GM23338 (cell line): ENCODE results near the gene MRPL37. TPM values are rescaled to one million over a fixed set of nuclear protein-coding genes. Genes with fewer than 3 reads are reported as not detected.
A peak's percentile ranks its signal among the peaks of the same experiment; 100 is the strongest.

Experiments used
- ATAC-seq: fragments of 200-7000 bp; cut with Tn5 transposase; 3 replicates; pipeline ENCODE4 v1.9.1; 2020
- DNase-seq: peaks from one replicate; pipeline ENCODE4 v3.0.0-alpha.2; 2015; ENCODE audit warnings: low spot score
- H2AFZ ChIP-seq: fragments of 200-600 bp; sonication (generic); 2 replicates; pipeline ENCODE4 v1.8.0; 2016; ENCODE audit warnings: antibody characterized with exemption, mild to moderate bottlenecking, moderate library complexity
- H3F3A ChIP-seq: fragments of 200-600 bp; sonication (generic); replicated peaks from 2 replicates; pipeline ENCODE4 v1.8.0; 2017; ENCODE audit warnings: antibody characterized with exemption, mixed run types, low read depth
- H3K27ac ChIP-seq: fragments of 200-600 bp; sonication (generic); 2 replicates; pipeline ENCODE4 v1.6.1; 2016; ENCODE audit warnings: low read depth
- H3K27me3 ChIP-seq: fragments of 200-600 bp; sonication (generic); 2 replicates; pipeline ENCODE4 v1.8.0; 2016; ENCODE audit warnings: mild to moderate bottlenecking, mixed run types, moderate library complexity; ENCODE audit not compliant: insufficient read depth
- H3K36me3 ChIP-seq: fragments of 200-600 bp; sonication (generic); 2 replicates; pipeline ENCODE4 v1.8.0; 2016; ENCODE audit warnings: mild to moderate bottlenecking; ENCODE audit not compliant: insufficient read depth
- H3K4me1 ChIP-seq: fragments of 200-600 bp; sonication (generic); 2 replicates; pipeline ENCODE4 v1.8.0; 2016; ENCODE audit warnings: mild to moderate bottlenecking, moderate library complexity; ENCODE audit not compliant: insufficient read depth
- H3K4me2 ChIP-seq: fragments of 200-600 bp; sonication (generic); 2 replicates; pipeline ENCODE4 v1.7.1; 2017; ENCODE audit warnings: mixed run types
- H3K4me3 ChIP-seq: fragments of 200-600 bp; sonication (generic); 2 replicates; pipeline ENCODE4 v1.6.1; 2016; ENCODE audit warnings: mixed run types
- H3K79me2 ChIP-seq: fragments of 200-600 bp; sonication (generic); replicated peaks from 2 replicates; pipeline ENCODE4 v1.8.0; 2017; ENCODE audit warnings: mild to moderate bottlenecking; ENCODE audit not compliant: insufficient read depth
- H3K9me2 ChIP-seq: fragments of 200-600 bp; sonication (generic); 2 replicates; pipeline ENCODE4 v1.8.0; 2017; ENCODE audit not compliant: insufficient read depth
- H4K20me1 ChIP-seq: fragments of 200-600 bp; sonication (generic); replicated peaks from 2 replicates; pipeline ENCODE4 v1.8.0; 2017; ENCODE audit warnings: mild to moderate bottlenecking; ENCODE audit not compliant: insufficient read depth
- H3K27ac Mint-ChIP-seq: 2 replicates; pipeline ENCODE4 v1.8.0; 2020; ENCODE audit warnings: inconsistent platforms, mild to moderate bottlenecking, moderate library complexity, mixed read lengths
- H3K27me3 Mint-ChIP-seq: 3 replicates; pipeline ENCODE4 v1.8.0; 2022; ENCODE audit warnings: low read depth, mild to moderate bottlenecking, moderate library complexity, mixed read lengths, inconsistent platforms; ENCODE audit not compliant: insufficient read depth, poor library complexity
- H3K36me3 Mint-ChIP-seq: 3 replicates; pipeline ENCODE4 v1.8.0; 2021; ENCODE audit warnings: low read depth, mild to moderate bottlenecking, inconsistent platforms, moderate library complexity, mixed read lengths
- H3K4me1 Mint-ChIP-seq: 3 replicates; pipeline ENCODE4 v1.8.0; 2020; ENCODE audit warnings: mild to moderate bottlenecking, inconsistent platforms, mixed read lengths
- H3K4me3 Mint-ChIP-seq: 3 replicates; pipeline ENCODE4 v1.8.0; 2021; ENCODE audit warnings: moderate library complexity, mild to moderate bottlenecking, inconsistent platforms, mixed read lengths
- H3K9me3 Mint-ChIP-seq: 3 replicates; pipeline ENCODE4 v1.8.0; 2020; ENCODE audit warnings: moderate library complexity, mild to moderate bottlenecking, inconsistent platforms, mixed read lengths
- CREB1 ChIP-seq: fragments of 250-450 bp; sonication (Bioruptor Pico); IDR thresholded peaks from 2 replicates; pipeline ENCODE4 v1.5.0; 2020; ENCODE audit warnings: low read depth, mild to moderate bottlenecking, moderate library complexity
- CTCF ChIP-seq, 2 experiments: fragments of 200-600 bp in 1 of 2; sonication (generic) in 1 of 2; conservative IDR thresholded peaks; 2 replicates each; pipeline versions ENCODE4 v1.5.1 to v1.6.1; 2016 to 2017; ENCODE audit warnings: antibody characterized with exemption in 2 of 2, low read depth in 2 of 2, mild to moderate bottlenecking in 2 of 2, moderate library complexity in 1 of 2
- ETS1 ChIP-seq: IDR thresholded peaks from 2 replicates; pipeline ENCODE4 v1.6.1; 2016; ENCODE audit warnings: antibody characterized with exemption
- EZH2 ChIP-seq: fragments of 200-600 bp; sonication (generic); IDR thresholded peaks from one replicate; pipeline ENCODE4 v1.8.0; 2017; ENCODE audit warnings: antibody characterized with exemption, mild to moderate bottlenecking, low read depth; ENCODE audit not compliant: unreplicated experiment
- EZH2phosphoT487 ChIP-seq: fragments of 200-600 bp; sonication (generic); IDR thresholded peaks from one replicate; pipeline ENCODE4 v1.8.1; 2018; ENCODE audit warnings: antibody characterized with exemption; ENCODE audit not compliant: unreplicated experiment
- JUNB ChIP-seq: IDR thresholded peaks from one replicate; pipeline ENCODE4 v1.6.1; 2016; ENCODE audit warnings: antibody characterized with exemption; ENCODE audit not compliant: unreplicated experiment
- NANOG ChIP-seq: IDR thresholded peaks from 2 replicates; pipeline ENCODE4 v1.6.1; 2016; ENCODE audit warnings: antibody characterized with exemption, borderline replicate concordance
- POLR2AphosphoS5 ChIP-seq: IDR thresholded peaks from 2 replicates; pipeline ENCODE4 v1.6.1; 2016; ENCODE audit warnings: antibody characterized with exemption, low read depth
- REST ChIP-seq: IDR thresholded peaks from one replicate; pipeline ENCODE4 v1.6.1; 2018; ENCODE audit warnings: antibody characterized with exemption; ENCODE audit not compliant: unreplicated experiment
- STAT1 ChIP-seq: IDR thresholded peaks from one replicate; pipeline ENCODE4 v1.6.1; 2016; ENCODE audit warnings: antibody characterized with exemption; ENCODE audit not compliant: unreplicated experiment
- ZNF114 ChIP-seq: fragments of 250-450 bp; sonication (Bioruptor Pico); IDR thresholded peaks from 2 replicates; pipeline ENCODE4 v1.5.0; 2020; ENCODE audit warnings: mild to moderate bottlenecking, moderate library complexity
- ZNF331 ChIP-seq: fragments of 250-450 bp; sonication (Bioruptor Pico); IDR thresholded peaks from 2 replicates; pipeline ENCODE4 v1.5.0; 2020; ENCODE audit warnings: low read depth, mild to moderate bottlenecking, moderate library complexity
- ZNF462 ChIP-seq: fragments of 250-450 bp; sonication (Bioruptor Pico); IDR thresholded peaks from 2 replicates; pipeline ENCODE4 v1.5.0; 2020; ENCODE audit warnings: mild to moderate bottlenecking, moderate library complexity
- polyA plus RNA-seq: library from polyadenylated mRNA; unstranded; fragments of >200 nt; fragmentation: Nextera tagmentation; extraction: Ambion mirVana; gene quantifications from 2 replicates; pipeline ENCODE4 v1.2.1, GENCODE V29; 2016
- total RNA-seq: library from RNA; depleted of rRNA; stranded (reverse); fragments of >200 nt; shearing (Covaris generic); gene quantifications from 2 replicates; pipeline ENCODE4 v1.2.3, GENCODE V29; 2014

The MRPL37 gene
- total and polyA plus RNA-seq, 2 experiments from 2014 or later: 130 to 155 TPM

- H3K27ac ChIP-seq: 0 out of 2 replicates have a peak overlapping the region, but pooled peaks have one; percentile 32
- ATAC-seq (no peak), DNase-seq (no peak)
- no peaks in the 10 kb centered on the region; the same call in 1 of the 2 replicates for H3K4me1 ChIP-seq
- no peak overlapping the region for H3K4me3 Mint-ChIP-seq
- peaks cover 14% of the 10 kb centered on the region for H4K20me1 ChIP-seq
- H3K4me1 Mint-ChIP-seq: peaks cover 43% of the 10 kb centered on the region
- peaks cover 22% of the 10 kb centered on the region for H3K36me3 Mint-ChIP-seq
- H3K27me3 Mint-ChIP-seq: peaks cover 25% of the 10 kb centered on the region
- no peak overlapping the region for H3K4me3 ChIP-seq
- no peak overlapping the region for H3K4me2 ChIP-seq
- H3K9me2 ChIP-seq: no peaks in the 10 kb centered on the region
- no peaks in the 10 kb centered on the region for H3K27me3 ChIP-seq
- no peaks in the 10 kb centered on the region for H3F3A ChIP-seq
- no peak for TF ChIP-seq JUNB
- TF ChIP-seq CTCF (conservative IDR thresholded peaks at IDR 0.05; ENCODE audit: low read depth in 2 of 2): no peak
- no peak for TF ChIP-seq ETS1
- no peak for TF ChIP-seq REST
- TF ChIP-seq STAT1: no peak
- TF ChIP-seq POLR2AphosphoS5: no peak
- TF ChIP-seq NANOG: no peak
- no peak for TF ChIP-seq ZNF462 (CRISPR knock-in tag)
- TF ChIP-seq EZH2phosphoT487: no peak
- TF ChIP-seq CREB1: no peak
- TF ChIP-seq ZNF331 (CRISPR knock-in tag): no peak
- TF ChIP-seq EZH2: no peak
- no peak for TF ChIP-seq ZNF114
- no peak overlapping the region for H2AFZ ChIP-seq
- no peaks in the 10 kb centered on the region for H3K79me2 ChIP-seq
- 0 out of 2 replicates have a peak, but pooled peaks cover 8% of the 10 kb centered on the region for H3K36me3 ChIP-seq
- no peaks in the 10 kb centered on the region for H3K9me3 Mint-ChIP-seq
- H3K27ac Mint-ChIP-seq: no peak overlapping the region
These were observed 22.7 kb downstream of the MRPL37 start for GRCh38 chr1:54222711-54223110.
